HEK293 (cell line): Measurements from ENCODE around the gene CABP7.

Experiments
- CTCF ChIA-PET: fragments of 350-600 bp; formaldehyde crosslinking; extraction: SDS; loops from one replicate; lab custom pipeline; 2021; ENCODE audit warnings: antibody characterized with exemption; lab: Yijun Ruan, JAX
- POLR2A ChIA-PET: fragments of 300-600 bp; formaldehyde crosslinking; extraction: SDS; loops from one replicate; lab custom pipeline; 2020; ENCODE audit warnings: antibody characterized with exemption, inconsistent platforms; lab: Yijun Ruan, JAX
- H3K27ac ChIP-seq: fragments of 200-500 bp; sonication (Bioruptor generic); 2 replicates; pipeline ENCODE4 v1.5.1; 2014; ENCODE audit warnings: low read depth, low read length, control low read depth, inconsistent platforms; ENCODE audit errors: extremely low read depth
- H3K36me3 ChIP-seq, 2 experiments: fragments of 200-500 bp in 1 of 2; sonication (Bioruptor generic) in 1 of 2; 1 replicate in 1 of 2; 2 replicates in 1 of 2; pipeline ENCODE4 v1.5.1; 2014 to 2017; ENCODE audit warnings: inconsistent platforms in 2 of 2, low read length in 2 of 2; ENCODE audit not compliant: control insufficient read depth in 2 of 2, insufficient read depth in 1 of 2
- H3K4me1 ChIP-seq: fragments of 200-500 bp; sonication (Bioruptor generic); 2 replicates; pipeline ENCODE4 v1.5.1; 2014; ENCODE audit warnings: mild to moderate bottlenecking, low read length, inconsistent platforms; ENCODE audit not compliant: control insufficient read depth, insufficient read depth
- H3K4me3 ChIP-seq: 2 replicates; pipeline ENCODE4 v1.5.1; 2011; ENCODE audit warnings: low read depth, mild to moderate bottlenecking, control low read depth, low read length, moderate library complexity
- H3K9me3 ChIP-seq: fragments of 200-500 bp; sonication (Bioruptor generic); 2 replicates; pipeline ENCODE4 v1.5.1; 2014; ENCODE audit warnings: low read depth, low read length, inconsistent platforms; ENCODE audit not compliant: control insufficient read depth, insufficient read depth
- MYNN ChIP-seq: fragments of 450-650 bp; formaldehyde crosslinking; IDR thresholded peaks from 2 replicates; pipeline ENCODE4 v1.5.1; 2016; ENCODE audit warnings: missing biosample characterization, missing genetic modification characterization, borderline replicate concordance
- OVOL3 ChIP-seq: fragments of 450-650 bp; formaldehyde crosslinking; IDR thresholded peaks from 2 replicates; pipeline ENCODE4 v1.5.1; 2016; ENCODE audit warnings: missing biosample characterization, missing genetic modification characterization
- SCRT2 ChIP-seq: fragments of 450-650 bp; formaldehyde crosslinking; IDR thresholded peaks from 2 replicates; pipeline ENCODE4 v1.5.1; 2016; ENCODE audit warnings: missing biosample characterization, missing genetic modification characterization
- ZNF114 ChIP-seq: fragments of 450-650 bp; formaldehyde crosslinking; IDR thresholded peaks from 2 replicates; pipeline ENCODE4 v1.5.0; 2017; ENCODE audit warnings: missing biosample characterization, missing genetic modification characterization
- ZNF157 ChIP-seq: fragments of 450-650 bp; formaldehyde crosslinking; IDR thresholded peaks from 2 replicates; pipeline ENCODE4 v1.5.1; 2016; ENCODE audit warnings: missing biosample characterization, missing genetic modification characterization
- ZNF211 ChIP-seq: fragments of 450-650 bp; formaldehyde crosslinking; IDR thresholded peaks from 2 replicates; pipeline ENCODE4 v1.5.1; 2016; ENCODE audit warnings: low read depth, missing biosample characterization, missing genetic modification characterization
- ZNF354C ChIP-seq: fragments of 450-650 bp; formaldehyde crosslinking; IDR thresholded peaks from 2 replicates; pipeline ENCODE4 v1.5.1; 2016; ENCODE audit warnings: missing biosample characterization, missing genetic modification characterization, low read depth, borderline replicate concordance
- ZNF366 ChIP-seq: fragments of 450-650 bp; formaldehyde crosslinking; conservative IDR thresholded peaks from 2 replicates; pipeline ENCODE4 v1.5.1; 2016; ENCODE audit warnings: missing biosample characterization, missing genetic modification characterization
- ZNF394 ChIP-seq: fragments of 450-650 bp; formaldehyde crosslinking; IDR thresholded peaks from 2 replicates; pipeline ENCODE4 v1.5.1; 2016; ENCODE audit warnings: missing biosample characterization, missing genetic modification characterization, mild to moderate bottlenecking, moderate library complexity, borderline replicate concordance
- ZNF514 ChIP-seq: fragments of 450-650 bp; formaldehyde crosslinking; IDR thresholded peaks from 2 replicates; pipeline ENCODE4 v1.5.1; 2016; ENCODE audit warnings: missing biosample characterization, missing genetic modification characterization
- ZNF560 ChIP-seq: fragments of 450-650 bp; formaldehyde crosslinking; IDR thresholded peaks from 2 replicates; pipeline ENCODE4 v1.5.1; 2017; ENCODE audit warnings: missing biosample characterization, missing genetic modification characterization, borderline replicate concordance
- ZNF777 ChIP-seq: fragments of 450-650 bp; formaldehyde crosslinking; IDR thresholded peaks from 2 replicates; pipeline ENCODE4 v1.5.1; 2017; ENCODE audit warnings: missing biosample characterization, missing genetic modification characterization, borderline replicate concordance
- ZNF785 ChIP-seq: fragments of 450-650 bp; formaldehyde crosslinking; IDR thresholded peaks from 2 replicates; pipeline ENCODE4 v1.5.1; 2016; ENCODE audit warnings: missing biosample characterization, missing genetic modification characterization
- TF ChIP-seq, protein P1 (sequence below): fragments of 450-650 bp; formaldehyde crosslinking; IDR thresholded peaks from 2 replicates; pipeline ENCODE4 v1.5.1; 2016; ENCODE audit warnings: missing biosample characterization, missing genetic modification characterization
- TF ChIP-seq, protein P2 (sequence below): fragments of 450-650 bp; formaldehyde crosslinking; IDR thresholded peaks from 2 replicates; pipeline ENCODE4 v1.5.1; 2017; ENCODE audit warnings: missing biosample characterization, missing genetic modification characterization
- TF ChIP-seq, protein P3 (sequence below): fragments of 450-650 bp; formaldehyde crosslinking; IDR thresholded peaks from 2 replicates; pipeline ENCODE4 v1.5.1; 2016; ENCODE audit warnings: missing biosample characterization, missing genetic modification characterization
- TF ChIP-seq, protein P4 (sequence below): sonication (generic); formaldehyde crosslinking; IDR thresholded peaks from 2 replicates; pipeline ENCODE4 v1.8.1; 2022; ENCODE audit warnings: mild to moderate bottlenecking, moderate library complexity, missing genetic modification reagents
- TF ChIP-seq, protein P5 (sequence below): fragments of 450-650 bp; formaldehyde crosslinking; IDR thresholded peaks from 2 replicates; pipeline ENCODE4 v1.5.1; 2016; ENCODE audit warnings: missing biosample characterization, missing genetic modification characterization
- TF ChIP-seq, protein P6 (sequence below): fragments of 450-650 bp; formaldehyde crosslinking; IDR thresholded peaks from 2 replicates; pipeline ENCODE4 v1.5.1; 2016; ENCODE audit warnings: missing biosample characterization, missing genetic modification characterization

CABP7 gene

DNA sequence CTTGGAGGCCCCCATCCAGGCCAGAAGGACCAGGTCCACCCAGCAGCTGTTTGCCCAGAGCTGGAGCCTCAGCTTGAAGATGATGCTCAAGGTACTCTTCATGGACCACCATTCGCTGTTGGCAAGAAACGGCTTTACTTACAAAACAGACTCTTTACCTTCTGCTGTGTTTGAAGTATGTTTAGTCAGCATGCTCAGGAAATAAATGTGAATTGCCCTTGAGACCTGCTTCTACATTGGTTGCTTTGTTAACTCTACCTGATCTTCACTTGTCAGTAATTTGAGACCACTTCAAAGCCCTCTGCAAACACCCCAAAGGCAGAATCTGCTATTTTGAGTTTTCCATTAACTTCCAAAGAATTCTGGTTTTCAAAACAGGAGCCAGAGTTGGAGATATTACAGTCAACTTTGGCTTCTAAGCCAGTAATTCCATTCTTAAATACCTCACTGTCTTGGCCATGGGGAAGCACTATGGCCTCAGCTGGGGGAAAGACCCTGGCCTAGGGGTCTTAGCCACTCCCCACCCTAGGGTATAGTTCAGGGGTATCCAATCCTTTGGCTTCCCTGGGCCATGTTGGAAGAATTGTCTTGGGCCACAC is 50.0 kb downstream of the CABP7 start:
- no peak for TF ChIP-seq ZNF366
- TF ChIP-seq, protein P1, sequence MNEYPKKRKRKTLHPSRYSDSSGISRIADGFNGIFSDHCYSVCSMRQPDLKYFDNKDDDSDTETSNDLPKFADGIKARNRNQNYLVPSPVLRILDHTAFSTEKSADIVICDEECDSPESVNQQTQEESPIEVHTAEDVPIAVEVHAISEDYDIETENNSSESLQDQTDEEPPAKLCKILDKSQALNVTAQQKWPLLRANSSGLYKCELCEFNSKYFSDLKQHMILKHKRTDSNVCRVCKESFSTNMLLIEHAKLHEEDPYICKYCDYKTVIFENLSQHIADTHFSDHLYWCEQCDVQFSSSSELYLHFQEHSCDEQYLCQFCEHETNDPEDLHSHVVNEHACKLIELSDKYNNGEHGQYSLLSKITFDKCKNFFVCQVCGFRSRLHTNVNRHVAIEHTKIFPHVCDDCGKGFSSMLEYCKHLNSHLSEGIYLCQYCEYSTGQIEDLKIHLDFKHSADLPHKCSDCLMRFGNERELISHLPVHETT (tag by site-specific recombination): no peak
- TF ChIP-seq, protein P2, sequence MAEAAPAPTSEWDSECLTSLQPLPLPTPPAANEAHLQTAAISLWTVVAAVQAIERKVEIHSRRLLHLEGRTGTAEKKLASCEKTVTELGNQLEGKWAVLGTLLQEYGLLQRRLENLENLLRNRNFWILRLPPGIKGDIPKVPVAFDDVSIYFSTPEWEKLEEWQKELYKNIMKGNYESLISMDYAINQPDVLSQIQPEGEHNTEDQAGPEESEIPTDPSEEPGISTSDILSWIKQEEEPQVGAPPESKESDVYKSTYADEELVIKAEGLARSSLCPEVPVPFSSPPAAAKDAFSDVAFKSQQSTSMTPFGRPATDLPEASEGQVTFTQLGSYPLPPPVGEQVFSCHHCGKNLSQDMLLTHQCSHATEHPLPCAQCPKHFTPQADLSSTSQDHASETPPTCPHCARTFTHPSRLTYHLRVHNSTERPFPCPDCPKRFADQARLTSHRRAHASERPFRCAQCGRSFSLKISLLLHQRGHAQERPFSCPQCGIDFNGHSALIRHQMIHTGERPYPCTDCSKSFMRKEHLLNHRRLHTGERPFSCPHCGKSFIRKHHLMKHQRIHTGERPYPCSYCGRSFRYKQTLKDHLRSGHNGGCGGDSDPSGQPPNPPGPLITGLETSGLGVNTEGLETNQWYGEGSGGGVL (tag by site-specific recombination): no peak
- no peak for TF ChIP-seq ZNF394 (tag by site-specific recombination)
- no peak for TF ChIP-seq SCRT2 (tag by site-specific recombination)
- no peak for TF ChIP-seq ZNF114 (tag by site-specific recombination)
- no peak for TF ChIP-seq ZNF211 (tag by site-specific recombination)
- TF ChIP-seq, protein P3, sequence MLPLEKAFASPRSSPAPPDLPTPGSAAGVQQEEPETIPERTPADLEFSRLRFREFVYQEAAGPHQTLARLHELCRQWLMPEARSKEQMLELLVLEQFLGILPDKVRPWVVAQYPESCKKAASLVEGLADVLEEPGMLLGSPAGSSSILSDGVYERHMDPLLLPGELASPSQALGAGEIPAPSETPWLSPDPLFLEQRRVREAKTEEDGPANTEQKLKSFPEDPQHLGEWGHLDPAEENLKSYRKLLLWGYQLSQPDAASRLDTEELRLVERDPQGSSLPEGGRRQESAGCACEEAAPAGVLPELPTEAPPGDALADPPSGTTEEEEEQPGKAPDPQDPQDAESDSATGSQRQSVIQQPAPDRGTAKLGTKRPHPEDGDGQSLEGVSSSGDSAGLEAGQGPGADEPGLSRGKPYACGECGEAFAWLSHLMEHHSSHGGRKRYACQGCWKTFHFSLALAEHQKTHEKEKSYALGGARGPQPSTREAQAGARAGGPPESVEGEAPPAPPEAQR (tag by site-specific recombination): no peak
- TF ChIP-seq ZNF157: no peak
- no peak for TF ChIP-seq MYNN (tag by site-specific recombination)
- TF ChIP-seq ZNF785 (tag by site-specific recombination): no peak
- no peak for TF ChIP-seq ZNF354C (tag by site-specific recombination)
- no peak for TF ChIP-seq ZNF777 (tag by site-specific recombination)
- TF ChIP-seq, protein P4, sequence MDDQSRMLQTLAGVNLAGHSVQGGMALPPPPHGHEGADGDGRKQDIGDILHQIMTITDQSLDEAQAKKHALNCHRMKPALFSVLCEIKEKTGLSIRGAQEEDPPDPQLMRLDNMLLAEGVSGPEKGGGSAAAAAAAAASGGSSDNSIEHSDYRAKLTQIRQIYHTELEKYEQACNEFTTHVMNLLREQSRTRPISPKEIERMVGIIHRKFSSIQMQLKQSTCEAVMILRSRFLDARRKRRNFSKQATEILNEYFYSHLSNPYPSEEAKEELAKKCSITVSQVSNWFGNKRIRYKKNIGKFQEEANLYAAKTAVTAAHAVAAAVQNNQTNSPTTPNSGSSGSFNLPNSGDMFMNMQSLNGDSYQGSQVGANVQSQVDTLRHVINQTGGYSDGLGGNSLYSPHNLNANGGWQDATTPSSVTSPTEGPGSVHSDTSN (CRISPR knock-in tag): no peak
- no peak for TF ChIP-seq ZNF560
- TF ChIP-seq, protein P5, sequence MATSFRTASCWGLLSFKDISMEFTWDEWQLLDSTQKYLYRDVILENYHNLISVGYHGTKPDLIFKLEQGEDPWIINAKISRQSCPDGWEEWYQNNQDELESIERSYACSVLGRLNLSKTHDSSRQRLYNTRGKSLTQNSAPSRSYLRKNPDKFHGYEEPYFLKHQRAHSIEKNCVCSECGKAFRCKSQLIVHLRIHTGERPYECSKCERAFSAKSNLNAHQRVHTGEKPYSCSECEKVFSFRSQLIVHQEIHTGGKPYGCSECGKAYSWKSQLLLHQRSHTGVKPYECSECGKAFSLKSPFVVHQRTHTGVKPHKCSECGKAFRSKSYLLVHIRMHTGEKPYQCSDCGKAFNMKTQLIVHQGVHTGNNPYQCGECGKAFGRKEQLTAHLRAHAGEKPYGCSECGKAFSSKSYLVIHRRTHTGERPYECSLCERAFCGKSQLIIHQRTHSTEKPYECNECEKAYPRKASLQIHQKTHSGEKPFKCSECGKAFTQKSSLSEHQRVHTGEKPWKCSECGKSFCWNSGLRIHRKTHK (tag by site-specific recombination): no peak
- TF ChIP-seq OVOL3 (tag by site-specific recombination): no peak
- TF ChIP-seq ZNF514 (tag by site-specific recombination): no peak
- TF ChIP-seq, protein P6, sequence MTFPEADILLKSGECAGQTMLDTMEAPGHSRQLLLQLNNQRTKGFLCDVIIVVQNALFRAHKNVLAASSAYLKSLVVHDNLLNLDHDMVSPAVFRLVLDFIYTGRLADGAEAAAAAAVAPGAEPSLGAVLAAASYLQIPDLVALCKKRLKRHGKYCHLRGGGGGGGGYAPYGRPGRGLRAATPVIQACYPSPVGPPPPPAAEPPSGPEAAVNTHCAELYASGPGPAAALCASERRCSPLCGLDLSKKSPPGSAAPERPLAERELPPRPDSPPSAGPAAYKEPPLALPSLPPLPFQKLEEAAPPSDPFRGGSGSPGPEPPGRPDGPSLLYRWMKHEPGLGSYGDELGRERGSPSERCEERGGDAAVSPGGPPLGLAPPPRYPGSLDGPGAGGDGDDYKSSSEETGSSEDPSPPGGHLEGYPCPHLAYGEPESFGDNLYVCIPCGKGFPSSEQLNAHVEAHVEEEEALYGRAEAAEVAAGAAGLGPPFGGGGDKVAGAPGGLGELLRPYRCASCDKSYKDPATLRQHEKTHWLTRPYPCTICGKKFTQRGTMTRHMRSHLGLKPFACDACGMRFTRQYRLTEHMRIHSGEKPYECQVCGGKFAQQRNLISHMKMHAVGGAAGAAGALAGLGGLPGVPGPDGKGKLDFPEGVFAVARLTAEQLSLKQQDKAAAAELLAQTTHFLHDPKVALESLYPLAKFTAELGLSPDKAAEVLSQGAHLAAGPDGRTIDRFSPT: no peak
- TF ChIP-seq, all 188 proteins: peak for 0
- Histone ChIP-seq H3K9me3 (no peaks in the 10 kb centered on the region), H3K27ac (no peak overlapping the region), H3K4me3 (no peak overlapping the region), H3K36me3 (peaks cover 11 to 32% of the 10 kb centered on the region in 2 experiments), H3K4me1 (no peaks in the 10 kb centered on the region; the same call in 1 of the 2 replicates)
- POLR2A ChIA-PET: interaction anchor here (0.8 kb wide), 1 partner anchor 9 kb away, joined by 3 read pairs; no protein-coding TSS in a partner anchor
- CTCF ChIA-PET: interaction anchor here (0.6 to 1.2 kb wide), 3 partner anchors 134 to 236 kb away, joined by 3 to 5 read pairs (median 3); no protein-coding TSS in a partner anchor
